T-helper 1 cell (primary cell): ENCODE measurements around the gene TSTD2.
"Not testable (repeated sequence)": the region's sequence is repeated elsewhere in the genome, so short reads cannot be mapped to it uniquely, and the experiment has no call there.

Experiments used
- DNase-seq, 5 donors: peaks; one replicate each; pipeline ENCODE4 v3.0.0-alpha.2; 2012 to 2020

Gene TSTD2

DNA sequence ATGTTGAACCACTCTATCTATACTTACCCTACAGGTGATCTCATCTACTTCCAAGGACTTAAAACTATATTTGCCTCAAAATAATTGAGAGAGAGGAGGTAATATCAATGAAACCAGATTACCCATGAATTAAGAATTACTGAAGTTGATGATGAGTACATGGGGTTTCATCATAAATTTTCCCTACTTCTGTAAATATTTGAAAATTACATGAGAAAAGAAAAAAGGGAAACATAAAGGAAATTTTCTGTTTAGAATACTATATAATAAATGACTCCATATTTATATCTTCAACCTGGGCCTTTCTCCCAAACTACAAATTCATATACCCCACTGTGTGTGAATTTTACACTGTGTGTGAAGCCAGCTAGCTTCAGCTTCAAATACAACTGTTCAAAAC, 2.6 kb downstream of the TSTD2 start:
- no peak for DNase-seq

- no peak for DNase-seq
These were observed 4.0 kb downstream of the TSTD2 start for GRCh38 chr9:97629156-97629555.

DNA sequence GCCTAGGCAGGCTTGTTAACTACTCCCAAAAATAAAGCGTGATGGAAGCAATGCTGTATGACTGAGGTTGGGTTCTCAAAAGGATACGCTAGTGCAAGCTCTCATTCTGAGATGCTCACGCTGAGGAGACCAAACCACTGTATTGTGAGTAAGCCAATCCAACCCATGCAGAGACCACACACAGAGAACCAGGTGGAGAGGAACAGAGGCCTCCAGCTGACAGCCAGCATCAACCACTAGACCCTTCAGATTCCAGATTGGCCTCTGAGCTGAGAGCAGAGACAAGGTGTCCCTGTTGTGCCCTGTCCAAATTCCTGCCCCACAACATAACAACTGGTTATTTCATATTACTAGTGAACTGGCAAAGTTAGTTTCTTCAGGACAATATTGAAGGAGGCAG, 4.5 kb downstream of the TSTD2 start:
- DNase-seq: no peak

GRCh38 chr9:97627624-97628023, 5.5 kb downstream of the TSTD2 start:
- DNase-seq: no peak

DNA sequence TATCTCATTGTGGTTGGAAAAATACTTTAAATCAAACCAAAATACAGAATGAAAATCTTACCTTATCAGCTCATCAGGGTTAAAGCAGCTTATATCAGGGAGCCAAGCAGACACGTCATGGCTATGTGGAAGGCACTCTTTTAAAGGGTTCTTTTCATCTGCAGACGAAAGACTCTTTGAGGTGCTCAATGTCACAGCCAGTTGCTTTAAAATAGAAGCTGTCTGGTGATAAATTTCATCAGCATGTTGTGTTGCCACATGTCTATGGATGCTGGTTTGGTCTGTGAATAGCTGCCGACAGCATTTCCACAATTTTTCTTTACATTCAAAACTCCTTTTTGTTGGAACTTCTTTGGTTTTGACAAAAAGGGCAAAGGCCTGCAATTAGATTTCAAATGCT, 7.5 kb downstream of the TSTD2 start:
- DNase-seq: no peak

- DNase-seq: no peak
These were observed 9.2 kb downstream of the TSTD2 start for GRCh38 chr9:97623946-97624345.

- not testable (repeated sequence) for DNase-seq
These were observed 10.7 kb downstream of the TSTD2 start for GRCh38 chr9:97622483-97622882.

DNA sequence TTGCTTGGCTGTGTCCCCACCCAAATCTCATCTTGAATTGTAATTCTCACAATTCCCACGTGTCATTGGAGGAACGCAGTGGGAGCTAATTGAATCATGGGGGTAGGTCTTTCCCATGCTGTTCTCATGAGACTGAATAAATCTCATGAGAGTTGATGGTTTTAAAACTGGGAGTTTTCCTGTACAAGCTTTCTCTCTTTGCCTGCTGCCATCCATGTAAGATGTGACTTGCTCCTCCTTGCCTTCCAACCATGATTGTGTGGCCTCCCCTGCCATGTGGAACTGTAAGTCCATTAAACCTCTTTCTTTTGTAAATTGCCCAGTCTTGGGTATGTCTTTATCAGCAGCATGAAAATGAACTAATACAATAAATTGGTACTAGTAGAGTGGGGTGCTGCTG, 13.1 kb downstream of the TSTD2 start:
- DNase-seq: not testable (repeated sequence)

DNA sequence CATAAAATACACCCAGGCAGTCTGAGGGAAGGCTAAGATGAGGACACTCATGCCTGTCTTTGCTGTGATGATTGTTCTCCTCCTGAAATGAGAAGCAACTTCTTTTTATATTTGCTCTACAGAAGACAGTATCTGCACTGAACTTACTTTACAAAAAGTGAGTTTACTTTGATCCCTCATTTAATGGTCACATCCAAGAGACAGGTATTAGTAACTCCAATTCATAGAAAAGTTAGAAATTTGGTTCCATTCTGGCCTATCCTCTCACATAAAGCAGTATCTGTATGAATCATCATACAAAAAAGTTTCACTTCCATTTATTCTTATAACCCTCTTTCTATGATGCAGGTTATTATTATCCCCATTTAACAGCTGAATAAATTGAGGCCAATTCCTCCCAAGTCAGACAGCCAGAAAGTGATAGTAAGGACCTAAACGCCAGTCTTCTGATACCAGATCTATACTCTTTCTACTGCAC, 15.2 kb downstream of the TSTD2 start:
- DNase-seq: peak in 1 of 5 donors; percentile 35

- DNase-seq: peak in 4 of 5 donors; percentile 30 to 56 (median 48)
These were observed 17.6 kb downstream of the TSTD2 start for GRCh38 chr9:97615439-97616072.

- no peak for DNase-seq
These were observed 28.1 kb downstream of the TSTD2 start for GRCh38 chr9:97604901-97605645.

DNA sequence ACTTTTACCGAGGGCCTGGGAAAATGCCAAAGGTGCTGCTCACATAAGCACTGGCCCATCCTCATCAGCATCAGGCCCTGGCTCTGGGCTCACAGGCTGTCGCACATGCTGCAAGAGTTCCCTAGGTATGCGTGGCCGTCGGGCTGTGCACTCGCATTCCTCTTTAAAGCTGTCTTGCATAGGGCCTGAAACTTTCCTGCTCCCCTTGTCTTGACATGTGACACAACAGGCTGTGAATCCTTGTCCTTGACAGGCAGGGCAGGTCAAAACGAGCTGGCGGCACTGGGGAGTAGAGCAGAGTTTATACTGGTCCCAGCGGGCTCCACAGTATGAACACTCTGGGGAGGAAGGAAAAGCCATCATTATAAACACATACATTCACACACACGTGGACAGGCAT, 30.7 kb downstream of the TSTD2 start:
- DNase-seq: no peak

DNA sequence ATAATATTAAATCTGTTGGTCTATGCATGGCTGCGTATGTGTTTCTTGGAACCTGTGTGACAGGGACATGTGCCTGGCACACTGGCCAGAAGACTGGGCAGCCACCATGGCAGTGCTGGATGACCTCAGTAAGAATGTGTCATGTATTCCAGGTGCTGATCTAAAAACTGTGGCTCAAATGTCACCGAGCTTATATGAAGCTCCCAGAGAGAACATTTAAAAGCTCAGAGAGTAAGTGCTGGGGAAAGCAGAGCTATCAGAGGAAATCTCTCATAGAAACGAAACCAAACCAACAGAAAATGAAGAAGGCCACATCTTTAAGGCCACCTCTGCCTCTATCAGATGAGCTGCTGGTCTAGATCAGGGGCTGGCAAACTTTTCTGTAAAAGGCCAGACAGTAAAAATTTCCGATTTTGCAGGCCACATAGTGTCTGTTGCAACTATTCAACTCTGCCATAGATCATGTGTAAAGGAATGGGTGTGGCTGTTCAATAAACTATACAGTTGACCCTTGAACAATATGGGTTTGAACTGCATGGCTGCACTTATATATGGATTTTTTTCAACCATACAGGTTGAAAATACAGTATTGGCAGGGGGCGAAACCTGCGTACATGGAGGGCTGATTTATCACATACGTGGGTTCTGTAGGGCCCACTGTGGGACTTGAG, 31.8 kb downstream of the TSTD2 start:
- DNase-seq: no peak

DNA sequence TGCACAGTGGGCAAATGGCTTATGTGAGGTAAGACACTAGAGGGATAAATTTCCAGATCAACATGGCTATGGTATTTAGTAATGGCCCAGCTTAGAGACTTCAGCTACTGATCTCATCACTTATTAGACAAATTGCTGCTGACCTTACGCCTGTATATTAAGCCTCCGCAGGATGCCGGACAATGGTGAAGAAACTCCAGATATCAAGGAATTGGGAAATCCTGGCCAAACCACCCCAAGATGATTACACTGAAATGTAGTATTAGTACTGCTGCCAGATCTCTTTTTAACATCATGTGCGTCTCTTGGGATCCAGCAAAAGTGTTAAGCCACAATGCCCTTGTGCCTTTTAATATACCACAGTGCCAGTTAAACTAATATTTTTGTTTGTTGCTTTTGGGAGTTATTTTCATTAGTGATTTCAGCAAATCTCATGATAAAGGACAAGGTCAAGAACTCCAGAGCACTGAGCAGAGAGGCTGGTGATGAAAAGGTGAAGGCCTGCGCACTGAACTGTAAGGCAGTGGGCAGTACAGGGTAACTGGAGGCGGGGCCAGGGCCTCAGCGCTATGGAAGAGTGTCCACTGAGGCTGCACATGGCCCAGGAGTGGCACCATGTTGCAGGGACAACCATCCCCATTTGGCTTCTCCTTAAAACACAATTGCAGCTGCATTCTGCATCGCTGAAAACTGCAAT, 32.5 kb downstream of the TSTD2 start:
- DNase-seq: no peak

DNA sequence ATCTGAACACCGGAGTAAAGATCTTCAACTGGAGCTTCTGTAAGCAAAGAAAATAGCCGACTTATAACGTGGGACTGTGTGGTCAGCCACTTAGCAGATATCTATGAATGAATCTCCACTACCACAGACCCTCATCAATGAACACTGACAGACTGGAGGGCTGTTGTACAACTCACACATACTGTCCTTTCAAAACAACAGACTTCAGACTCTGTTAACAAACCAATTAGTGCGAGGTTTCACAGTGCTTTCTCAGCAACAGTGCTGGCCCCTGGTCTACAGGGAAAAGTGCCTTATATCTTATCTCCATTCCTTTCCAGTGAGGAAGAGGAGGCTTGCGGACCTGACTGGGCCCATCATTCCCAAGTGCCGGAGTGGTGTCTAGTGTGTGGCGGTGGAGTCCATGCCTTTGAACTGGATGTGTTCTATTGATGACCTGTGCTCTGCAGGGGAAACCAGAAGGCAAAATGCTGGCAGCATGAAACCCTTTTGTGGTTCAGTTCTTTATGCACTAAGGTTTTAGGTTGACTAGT, 33.8 kb downstream of the TSTD2 start:
- no peak for DNase-seq

GRCh38 chr9:97598461-97599288, 34.5 kb downstream of the TSTD2 start:
- peak in 4 of 5 donors; percentile 43 to 79 (median 52) for DNase-seq

- DNase-seq: no peak
These were observed 36.3 kb downstream of the TSTD2 start for GRCh38 chr9:97596906-97597305.

- DNase-seq: no peak
These were observed 38.7 kb downstream of the TSTD2 start for GRCh38 chr9:97594381-97594921.

DNA sequence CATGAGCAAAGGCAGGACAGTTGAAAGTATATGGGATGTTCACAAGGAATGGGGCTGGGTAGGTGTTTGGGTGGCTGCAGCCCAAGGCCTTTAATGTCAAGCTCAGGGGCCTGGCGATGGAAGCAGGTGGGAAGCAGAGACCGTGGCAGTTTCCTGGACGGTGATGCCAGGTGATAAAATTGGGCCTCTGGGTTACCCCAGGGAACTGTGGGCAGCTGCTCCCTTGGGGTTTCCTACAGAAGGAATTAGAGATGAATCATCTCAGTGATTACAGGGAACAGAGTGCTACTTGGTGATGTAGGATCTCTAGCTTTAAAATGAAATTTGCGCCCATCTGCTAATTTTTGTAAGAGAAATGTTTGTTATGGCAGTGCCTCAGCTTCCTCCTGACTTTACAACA, 39.2 kb downstream of the TSTD2 start:
- DNase-seq: no peak

GRCh38 chr9:97592126-97592525, 41.0 kb downstream of the TSTD2 start:
- DNase-seq: no peak

- no peak for DNase-seq
These were observed 41.6 kb downstream of the TSTD2 start for GRCh38 chr9:97591535-97591934.

DNA sequence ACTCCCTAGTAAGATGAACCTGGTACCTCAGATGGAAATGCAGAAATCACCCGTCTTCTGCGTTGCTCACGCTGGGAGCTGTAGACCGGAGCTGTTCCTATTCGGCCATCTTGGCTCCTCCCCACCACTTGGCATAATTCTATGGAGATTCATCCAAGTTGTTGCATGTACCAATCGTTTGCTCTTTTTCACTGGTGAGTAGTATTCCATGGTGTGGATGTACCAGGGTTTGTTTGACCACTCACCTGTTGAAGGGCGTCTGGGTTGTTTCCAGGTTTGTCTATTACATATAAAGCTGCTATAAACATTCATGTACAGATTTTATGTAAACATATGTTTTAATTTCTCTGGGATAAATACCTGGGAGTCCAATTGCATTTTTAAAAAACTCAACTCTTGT, 46.3 kb downstream of the TSTD2 start:
- DNase-seq: not testable (repeated sequence)
